ENCODE data around the gene CCDC70. TPM values are rescaled to one million over a fixed set of nuclear protein-coding genes. Genes with fewer than 3 reads are reported as not detected.

The CCDC70 gene
- total RNA-seq, 6 donors from 2014 or later = not detected

DNA sequence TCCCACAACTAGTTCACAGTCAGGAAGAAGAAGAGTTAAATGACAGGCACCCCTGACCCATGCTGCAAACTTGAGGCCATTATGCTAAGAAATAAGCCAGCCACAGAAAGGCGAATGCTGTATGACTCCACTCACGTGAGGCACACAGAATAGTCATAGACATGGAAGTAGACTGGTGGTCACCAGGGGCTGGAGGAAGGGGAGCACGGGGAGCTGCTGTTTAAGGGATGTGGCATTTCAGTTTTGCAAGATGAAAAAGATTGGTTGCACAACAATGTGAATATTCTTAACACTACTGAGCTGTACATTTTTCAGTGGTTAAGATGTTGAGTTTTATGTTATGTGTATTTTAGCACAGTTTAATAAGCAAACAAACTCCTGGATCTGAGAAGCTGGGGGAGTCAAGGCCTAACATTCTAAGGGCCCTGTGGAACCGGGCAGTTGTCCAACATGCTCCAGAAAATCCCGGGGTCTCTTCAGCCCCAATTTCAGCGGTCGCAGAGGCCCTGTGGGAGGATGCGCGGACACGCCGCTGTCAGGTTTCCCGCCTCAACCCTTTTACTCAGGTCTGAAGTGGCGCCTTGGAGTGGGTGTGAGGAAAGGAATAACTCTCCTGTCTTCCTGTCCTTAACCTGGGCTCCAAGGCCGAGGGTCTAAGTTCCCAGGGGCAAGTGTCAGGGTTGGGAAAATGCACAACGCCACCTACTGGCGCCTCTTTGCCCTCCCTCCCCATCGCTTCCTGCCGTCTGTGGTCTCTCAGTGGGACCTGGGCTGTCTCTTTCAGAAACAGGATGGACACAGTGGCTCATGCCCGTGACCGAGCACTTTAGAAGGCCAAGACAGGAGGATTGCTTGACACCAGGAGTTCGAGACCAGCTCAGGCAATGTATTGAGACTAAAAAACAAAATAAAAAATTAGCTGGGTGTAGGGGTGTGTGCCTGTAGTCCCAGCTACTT, 12.3 kb upstream of the CCDC70 start:
- Histone ChIP-seq H3K27me3 (no peaks in the 10 kb centered on the region), H3K4me3 (no peak overlapping the region), H3K9me3 (no peaks in the 10 kb centered on the region), H3K4me1 (peaks cover 3 to 8% (median 6%) of the 10 kb centered on the region in 4 donors), H3K27ac (no peak overlapping the region), H3K36me3 (no peaks in the 10 kb centered on the region)
- DNase-seq = no peak
- TF ChIP-seq, protein P1, sequence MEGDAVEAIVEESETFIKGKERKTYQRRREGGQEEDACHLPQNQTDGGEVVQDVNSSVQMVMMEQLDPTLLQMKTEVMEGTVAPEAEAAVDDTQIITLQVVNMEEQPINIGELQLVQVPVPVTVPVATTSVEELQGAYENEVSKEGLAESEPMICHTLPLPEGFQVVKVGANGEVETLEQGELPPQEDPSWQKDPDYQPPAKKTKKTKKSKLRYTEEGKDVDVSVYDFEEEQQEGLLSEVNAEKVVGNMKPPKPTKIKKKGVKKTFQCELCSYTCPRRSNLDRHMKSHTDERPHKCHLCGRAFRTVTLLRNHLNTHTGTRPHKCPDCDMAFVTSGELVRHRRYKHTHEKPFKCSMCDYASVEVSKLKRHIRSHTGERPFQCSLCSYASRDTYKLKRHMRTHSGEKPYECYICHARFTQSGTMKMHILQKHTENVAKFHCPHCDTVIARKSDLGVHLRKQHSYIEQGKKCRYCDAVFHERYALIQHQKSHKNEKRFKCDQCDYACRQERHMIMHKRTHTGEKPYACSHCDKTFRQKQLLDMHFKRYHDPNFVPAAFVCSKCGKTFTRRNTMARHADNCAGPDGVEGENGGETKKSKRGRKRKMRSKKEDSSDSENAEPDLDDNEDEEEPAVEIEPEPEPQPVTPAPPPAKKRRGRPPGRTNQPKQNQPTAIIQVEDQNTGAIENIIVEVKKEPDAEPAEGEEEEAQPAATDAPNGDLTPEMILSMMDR (IDR thresholded peaks at IDR 0.05) = peak; percentile 33 to 47 (median 38)
- no peak for TF ChIP-seq POLR2A (IDR thresholded peaks at IDR 0.05)
- TF ChIP-seq EP300 (IDR thresholded peaks at IDR 0.05) = no peak
- peak; percentile 25 to 77 for ATAC-seq (ENCODE audit: low FRiP score in 2 of 2)
- WGBS, 2 donors = 62 to 67% methylated on average over 16 to 21 of the region's 21 CpGs

DNA sequence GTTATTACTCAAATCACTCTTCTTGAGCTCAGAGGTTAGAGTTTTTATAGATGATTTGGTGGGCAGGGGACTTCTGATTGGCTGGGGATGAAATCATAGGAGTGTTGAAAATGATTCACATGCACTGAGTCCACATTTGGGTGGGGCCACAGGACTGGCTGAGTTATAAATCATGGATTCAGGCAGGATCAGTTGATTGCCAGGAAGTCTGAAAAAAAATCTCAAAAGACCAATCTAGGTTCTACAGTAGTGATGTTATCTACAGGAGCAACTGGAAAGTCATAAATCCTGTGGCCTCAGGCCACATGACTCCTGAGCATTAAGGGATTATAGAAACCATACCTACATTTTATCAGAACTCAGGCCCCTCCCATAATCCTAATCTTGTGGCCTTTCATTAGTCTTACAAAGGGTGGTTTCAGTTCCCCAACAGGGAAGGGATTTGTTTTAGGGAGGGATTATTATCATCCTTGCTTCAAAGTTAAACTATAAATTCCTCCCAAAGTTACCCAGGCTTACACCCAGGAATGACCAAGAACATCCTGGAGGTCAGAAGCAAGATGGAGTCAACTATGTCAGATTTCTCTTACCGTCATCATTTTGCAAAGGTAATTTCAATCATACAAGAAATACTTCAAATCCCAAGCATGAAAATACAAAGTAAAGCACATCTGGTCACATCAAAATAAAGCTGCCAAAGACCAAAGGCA, 5.6 kb upstream of the CCDC70 start:
- no peak for TF ChIP-seq POLR2AphosphoS5 (IDR thresholded peaks at IDR 0.05)
- TF ChIP-seq, protein P1 (IDR thresholded peaks at IDR 0.05) = no peak
- no peak for TF ChIP-seq POLR2A (IDR thresholded peaks at IDR 0.05)
- no peak for TF ChIP-seq EP300 (IDR thresholded peaks at IDR 0.05)
- H3K36me3 ChIP-seq = no peaks in the 10 kb centered on the region
- H3K9me3 ChIP-seq = no peaks in the 10 kb centered on the region
- 97 to 100% methylated on average over 1 of the region's 1 CpG for WGBS, 2 donors
- ATAC-seq (ENCODE audit: low FRiP score in 2 of 2) = no peak
- DNase-seq = no peak
- H3K4me1 ChIP-seq = no peaks in the 10 kb centered on the region
- H3K27ac ChIP-seq = no peak overlapping the region
- H3K27me3 ChIP-seq = no peaks in the 10 kb centered on the region
- no peak overlapping the region for H3K4me3 ChIP-seq

DNA sequence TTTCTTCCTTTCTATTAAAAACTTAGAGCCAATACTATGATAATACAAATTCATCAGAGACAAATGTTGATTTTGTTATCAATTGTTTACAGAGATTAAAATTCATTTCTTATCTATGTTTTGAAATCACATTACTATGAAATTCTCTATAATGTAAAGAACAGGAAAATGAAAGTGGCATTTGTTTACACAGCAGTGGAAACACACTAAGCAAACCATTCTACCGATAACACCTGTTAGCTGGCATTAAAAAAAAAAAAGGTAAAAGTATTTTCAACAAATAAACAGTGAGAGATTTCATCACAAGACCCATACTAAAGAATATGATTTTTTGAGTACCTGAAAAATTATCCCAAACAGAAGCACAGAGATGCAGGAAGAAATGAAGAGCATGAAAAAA, 4.8 kb upstream of the CCDC70 start:
- Histone ChIP-seq H3K9me3 (no peaks in the 10 kb centered on the region), H3K36me3 (no peaks in the 10 kb centered on the region), H3K27me3 (no peaks in the 10 kb centered on the region), H3K4me1 (no peaks in the 10 kb centered on the region), H3K27ac (no peak overlapping the region), H3K4me3 (no peak overlapping the region)
- DNase-seq = no peak
- 37 to 38% methylated on average over 1 of the region's 1 CpG for WGBS, 2 donors
- TF ChIP-seq, protein P1 (IDR thresholded peaks at IDR 0.05) = no peak
- TF ChIP-seq POLR2A (IDR thresholded peaks at IDR 0.05) = no peak
- no peak for TF ChIP-seq EP300 (IDR thresholded peaks at IDR 0.05)
- no peak for TF ChIP-seq POLR2AphosphoS5 (IDR thresholded peaks at IDR 0.05)
- ATAC-seq (ENCODE audit: low FRiP score in 2 of 2) = no peak

DNA sequence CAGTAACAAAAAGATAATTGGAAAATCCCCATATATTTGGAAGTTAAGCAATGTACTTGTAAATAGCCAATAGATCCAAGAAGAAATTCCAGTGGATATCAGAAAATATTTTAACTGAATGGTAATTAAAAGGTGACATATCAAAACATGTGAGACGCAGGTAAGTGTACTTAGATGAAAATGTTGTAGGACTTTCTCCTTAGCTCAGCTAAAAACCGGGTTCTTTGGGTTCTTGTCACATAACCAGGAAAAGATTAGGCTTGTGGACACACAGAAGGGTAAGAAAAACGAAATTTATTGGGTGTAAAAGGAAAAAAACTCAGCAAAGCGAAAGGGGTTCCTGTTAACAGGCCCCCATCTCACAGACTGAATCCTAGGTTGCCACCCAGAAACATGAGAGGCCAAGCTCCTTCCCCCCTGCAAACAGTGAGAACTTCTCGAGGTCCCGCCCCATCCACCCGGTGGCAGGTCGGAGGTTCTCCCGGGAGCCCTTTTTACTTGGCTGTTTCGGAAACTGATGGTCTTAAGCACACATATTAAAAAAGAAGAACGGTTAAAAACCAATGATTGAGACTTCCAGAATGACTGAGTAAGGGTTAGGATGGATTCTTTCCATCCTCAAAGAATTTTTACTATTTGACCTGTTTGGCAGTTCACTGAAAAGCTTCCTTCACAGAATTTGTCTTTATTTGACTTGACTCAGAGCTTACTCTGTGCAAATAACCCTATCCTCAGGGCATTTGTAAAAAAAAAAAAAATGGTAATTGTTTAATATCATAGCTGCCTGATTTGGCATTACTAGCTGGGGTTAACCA, 3.1 kb upstream of the CCDC70 start:
- 64 to 66% methylated on average over 11 of the region's 11 CpGs for WGBS, 2 donors
- Histone ChIP-seq H3K4me3 (no peak overlapping the region), H3K4me1 (no peaks in the 10 kb centered on the region), H3K9me3 (no peaks in the 10 kb centered on the region), H3K27me3 (no peaks in the 10 kb centered on the region), H3K27ac (no peak overlapping the region), H3K36me3 (no peaks in the 10 kb centered on the region)
- TF ChIP-seq POLR2AphosphoS5 (IDR thresholded peaks at IDR 0.05) = no peak
- no peak for TF ChIP-seq POLR2A (IDR thresholded peaks at IDR 0.05)
- TF ChIP-seq, protein P1 (IDR thresholded peaks at IDR 0.05) = no peak
- TF ChIP-seq EP300 (IDR thresholded peaks at IDR 0.05) = no peak
- no peak for ATAC-seq (ENCODE audit: low FRiP score in 2 of 2)
- peak in 1 of 2 donors; percentile 29 for DNase-seq
